A549 (cell line): ENCODE data around the gene FLNB. TPM values are rescaled to one million over a fixed set of nuclear protein-coding genes. Genes with fewer than 3 reads are reported as not detected.

Experiments
- ATAC-seq, 2 experiments: fragments of 200-7000 bp in 1 of 2; fragments of >200 bp in 1 of 2; cut with Nextera tagmentation in 1 of 2; cut with Tn5 transposase in 1 of 2; 3 replicates each; pipeline versions ENCODE4 v1.8.0 to v1.9.1; 2018 to 2020; ENCODE audit warnings: mild to moderate bottlenecking in 1 of 2, moderate library complexity in 1 of 2
- CTCF ChIA-PET: fragments of 300-600 bp; sonication (Branson Sonifier 250); formaldehyde crosslinking; extraction: SDS; loops from one replicate; lab custom pipeline; 2021; ENCODE audit warnings: antibody characterized with exemption, inconsistent platforms; lab: Yijun Ruan, JAX
- POLR2A ChIA-PET: fragments of 350-600 bp; formaldehyde crosslinking; extraction: SDS; loops from one replicate; lab custom pipeline; 2021; ENCODE audit warnings: antibody characterized with exemption, inconsistent platforms; lab: Yijun Ruan, JAX
- DNase-seq, 2 experiments: peaks; one replicate each; pipeline versions ENCODE4 v3.0.0 to v3.0.0-alpha.2; 2011 to 2016; ENCODE audit warnings: low read depth in 1 of 2, low spot score in 1 of 2
- FAIRE-seq: peaks from 2 replicates; lab custom pipeline; 2011; peaks lifted over from hg19 to GRCh38; lab: Jason Lieb, UNC
- H3K27ac ChIP-seq, 2 experiments: fragments of >200 bp; sonication (Bioruptor Twin); formaldehyde crosslinking; 3 replicates each; pipeline ENCODE4 v1.5.1; 2016 to 2017
- H3K4me1 ChIP-seq: fragments of >200 bp; sonication (Bioruptor Twin); formaldehyde crosslinking; 3 replicates; pipeline ENCODE4 v1.6.1; 2016
- H3K4me2 ChIP-seq: fragments of >200 bp; sonication (Bioruptor Twin); formaldehyde crosslinking; 3 replicates; pipeline ENCODE4 v1.6.1; 2016
- H3K4me3 ChIP-seq: fragments of >200 bp; sonication (Bioruptor Twin); formaldehyde crosslinking; 3 replicates; pipeline ENCODE4 v1.5.1; 2016
- H3K9me3 ChIP-seq: fragments of >200 bp; sonication (Bioruptor Twin); formaldehyde crosslinking; 3 replicates; pipeline ENCODE4 v1.6.1; 2016
- BCL3 ChIP-seq: fragments of >200 bp; sonication (Bioruptor Twin); formaldehyde crosslinking; IDR thresholded peaks from 3 replicates; pipeline ENCODE4 v1.6.1; 2016
- BHLHE40 ChIP-seq: IDR thresholded peaks from 2 replicates; pipeline ENCODE4 v1.6.1; 2012; ENCODE audit warnings: low read depth, low read length, inconsistent platforms
- CHD2 ChIP-seq: fragments of 150-350 bp; IDR thresholded peaks from 2 replicates; pipeline ENCODE4 v1.6.1; 2014; ENCODE audit warnings: low read length; ENCODE audit not compliant: partially characterized antibody
- CHD4 ChIP-seq: fragments of 200-600 bp; sonication (generic); IDR thresholded peaks from 2 replicates; pipeline ENCODE4 v1.6.1; 2016; ENCODE audit warnings: antibody characterized with exemption, mild to moderate bottlenecking, borderline replicate concordance
- EHF ChIP-seq: fragments of 250-450 bp; sonication (Bioruptor Pico); IDR thresholded peaks from 2 replicates; pipeline ENCODE4 v1.5.0; 2020; ENCODE audit warnings: mild to moderate bottlenecking
- ESRRA ChIP-seq: fragments of 150-350 bp; IDR thresholded peaks from 2 replicates; pipeline ENCODE4 v1.6.1; 2014; ENCODE audit warnings: mild to moderate bottlenecking, low read length, borderline replicate concordance
- FOSB ChIP-seq: fragments of 250-450 bp; sonication (Bioruptor Pico); IDR thresholded peaks from 2 replicates; pipeline ENCODE4 v1.5.0; 2020; ENCODE audit warnings: mild to moderate bottlenecking, moderate library complexity
- HES2 ChIP-seq: fragments of >200 bp; sonication (Bioruptor Twin); formaldehyde crosslinking; IDR thresholded peaks from 2 replicates; pipeline ENCODE4 v1.6.1; 2016
- HEYL ChIP-seq: fragments of 250-450 bp; sonication (Bioruptor Pico); IDR thresholded peaks from 2 replicates; pipeline ENCODE4 v1.8.0; 2021; ENCODE audit warnings: mild to moderate bottlenecking, moderate library complexity
- HMGXB4 ChIP-seq: fragments of 250-450 bp; sonication (Bioruptor Pico); IDR thresholded peaks from 2 replicates; pipeline ENCODE4 v1.5.0; 2021; ENCODE audit warnings: mild to moderate bottlenecking, moderate library complexity, borderline replicate concordance
- HOXB13 ChIP-seq: fragments of 250-450 bp; sonication (Bioruptor Pico); IDR thresholded peaks from 2 replicates; pipeline ENCODE4 v1.5.0; 2020; ENCODE audit warnings: low read depth, mild to moderate bottlenecking, moderate library complexity
- JUNB ChIP-seq: fragments of >200 bp; sonication (Bioruptor Twin); formaldehyde crosslinking; IDR thresholded peaks from 2 replicates; pipeline ENCODE4 v1.6.1; 2016
- KDM1A ChIP-seq: fragments of 200-600 bp; sonication (generic); IDR thresholded peaks from 2 replicates; pipeline ENCODE4 v1.6.1; 2016; ENCODE audit warnings: low read depth, mild to moderate bottlenecking
- MAFK ChIP-seq: fragments of 450-650 bp; IDR thresholded peaks from 2 replicates; pipeline ENCODE4 v1.6.1; 2014; ENCODE audit not compliant: partially characterized antibody
- NPAS2 ChIP-seq: fragments of 250-450 bp; sonication (Bioruptor Pico); IDR thresholded peaks from 2 replicates; pipeline ENCODE4 v1.8.0; 2022; ENCODE audit warnings: mild to moderate bottlenecking, moderate library complexity, borderline replicate concordance
- PBX3 ChIP-seq: IDR thresholded peaks from 2 replicates; pipeline ENCODE4 v1.6.1; 2012
- POLR2A ChIP-seq: IDR thresholded peaks from 2 replicates; pipeline ENCODE4 v1.6.1; 2012; ENCODE audit warnings: mild to moderate bottlenecking, low read length
- POLR2AphosphoS2 ChIP-seq: conservative IDR thresholded peaks from 2 replicates; pipeline ENCODE4 v1.6.1; 2012; ENCODE audit warnings: low read length, improper control_type of control experiment, inconsistent platforms
- RFX5 ChIP-seq: fragments of 450-650 bp; IDR thresholded peaks from 2 replicates; pipeline ENCODE4 v1.7.1; 2014; ENCODE audit warnings: antibody characterized with exemption, mild to moderate bottlenecking, moderate library complexity
- SMC3 ChIP-seq: fragments of >200 bp; sonication (Bioruptor Twin); formaldehyde crosslinking; IDR thresholded peaks from 3 replicates; pipeline ENCODE4 v1.6.1; 2018; ENCODE audit warnings: inconsistent platforms
- TP53 ChIP-seq: fragments of 250-450 bp; sonication (Bioruptor Pico); IDR thresholded peaks from 2 replicates; pipeline ENCODE4 v1.5.0; 2021; ENCODE audit warnings: mild to moderate bottlenecking, moderate library complexity
- USF2 ChIP-seq: fragments of 450-650 bp; IDR thresholded peaks from 2 replicates; pipeline ENCODE4 v1.6.1; 2014; ENCODE audit warnings: antibody characterized with exemption
- ZFP36 ChIP-seq: fragments of 450-650 bp; IDR thresholded peaks from 2 replicates; pipeline ENCODE4 v1.6.1; 2014; ENCODE audit warnings: borderline replicate concordance; ENCODE audit not compliant: partially characterized antibody
- WGBS: methylation state at CpG from one replicate; pipeline ENCODE4 v1.1.6; 2017; ENCODE audit errors: missing lambda C conversion rate; 5-methylcytosine and 5-hydroxymethylcytosine counted together
- polyA plus RNA-seq, 4 experiments: library from polyadenylated mRNA; depleted of rRNA in 3 of 4; stranded (reverse); fragments of >200 nt; fragmentation: RNase III in 1 of 4; extraction: RNeasy Plus Mini Kit Qiagen cat#74134 plus additional on column Dnase treatment in 1 of 4; gene quantifications; 2 replicates in 3 of 4; 3 replicates in 1 of 4; pipeline ENCODE4 v1.2.3, GENCODE V29; 2011 to 2017
- TF ChIP-seq, protein P1 (sequence below): IDR thresholded peaks from 2 replicates; pipeline ENCODE4 v1.6.1; 2012; ENCODE audit warnings: low read depth, borderline replicate concordance
- TF ChIP-seq, protein P2 (sequence below): IDR thresholded peaks from 2 replicates; pipeline ENCODE4 v1.6.1; 2012
- TF ChIP-seq, protein P3 (sequence below): fragments of 150-350 bp; IDR thresholded peaks from 2 replicates; pipeline ENCODE4 v1.6.1; 2014; ENCODE audit warnings: low read depth, mild to moderate bottlenecking, low read length
- TF ChIP-seq, protein P4 (sequence below): fragments of 250-450 bp; sonication (Bioruptor Pico); IDR thresholded peaks from 2 replicates; pipeline ENCODE4 v1.5.0; 2020; ENCODE audit warnings: low read depth, mild to moderate bottlenecking, moderate library complexity

The FLNB gene
- polyA plus RNA-seq, 2 of the 4 experiments (the other 2 are of a cell fraction), result 235 to 439 TPM

DNA sequence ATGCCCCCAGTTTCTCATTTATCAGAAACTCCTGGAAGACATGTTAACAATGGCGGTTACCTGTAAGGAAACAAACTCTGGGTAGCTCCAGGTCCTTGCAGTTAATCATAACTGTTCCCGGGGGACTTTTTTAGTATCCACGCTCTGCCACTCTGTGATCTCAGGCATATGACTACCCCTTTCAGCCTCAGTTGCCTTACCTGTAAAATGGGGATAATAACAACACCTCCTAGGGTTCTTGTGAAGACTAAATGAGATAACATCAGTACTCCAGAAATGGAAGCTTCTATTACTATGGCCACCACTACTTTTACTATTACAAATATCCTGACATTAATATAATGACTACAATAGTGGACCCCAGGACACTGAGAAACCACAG, 7.1 kb upstream of the FLNB start:
- Histone ChIP-seq H3K9me3 (no peaks in the 10 kb centered on the region), H3K27ac (peak overlapping the region; percentile 79 to 86), H3K4me1 (peaks cover 56% of the 10 kb centered on the region), H3K4me2 (no peak overlapping the region), H3K4me3 (no peak overlapping the region)
- ATAC-seq (no peak), FAIRE-seq (no peak), DNase-seq (no peak)
- 93% methylated on average over 3 of the region's 3 CpGs for WGBS
- ChIA-PET CTCF (interaction anchor here (1.1 kb wide), 1 partner anchor 15 kb away, joined by 5 read pairs; no protein-coding TSS in a partner anchor), POLR2A (no interaction called here)
- TF ChIP-seq CHD4 (no peak), BCL3 (no peak), HEYL (CRISPR knock-in tag) (no peak), MAFK (no peak), HMGXB4 (CRISPR knock-in tag) (no peak), TP53 (CRISPR knock-in tag) (no peak), USF2 (no peak), POLR2A (no peak), ESRRA (no peak), PBX3 (no peak), CHD2 (no peak), HOXB13 (CRISPR knock-in tag) (no peak), NPAS2 (CRISPR knock-in tag) (no peak), FOSB (CRISPR knock-in tag) (no peak)
- TF ChIP-seq, protein P1, sequence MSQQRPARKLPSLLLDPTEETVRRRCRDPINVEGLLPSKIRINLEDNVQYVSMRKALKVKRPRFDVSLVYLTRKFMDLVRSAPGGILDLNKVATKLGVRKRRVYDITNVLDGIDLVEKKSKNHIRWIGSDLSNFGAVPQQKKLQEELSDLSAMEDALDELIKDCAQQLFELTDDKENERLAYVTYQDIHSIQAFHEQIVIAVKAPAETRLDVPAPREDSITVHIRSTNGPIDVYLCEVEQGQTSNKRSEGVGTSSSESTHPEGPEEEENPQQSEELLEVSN, result no peak
- TF ChIP-seq, protein P2, sequence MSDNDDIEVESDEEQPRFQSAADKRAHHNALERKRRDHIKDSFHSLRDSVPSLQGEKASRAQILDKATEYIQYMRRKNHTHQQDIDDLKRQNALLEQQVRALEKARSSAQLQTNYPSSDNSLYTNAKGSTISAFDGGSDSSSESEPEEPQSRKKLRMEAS, result no peak

- Histone ChIP-seq H3K4me3 (no peak overlapping the region), H3K4me1 (peaks cover 56% of the 10 kb centered on the region), H3K9me3 (no peaks in the 10 kb centered on the region), H3K27ac (peak overlapping the region; percentile 45 to 97; a peak in 4 of 6 replicates), H3K4me2 (no peak overlapping the region)
- FAIRE-seq, result no peak
- POLR2A ChIA-PET, result no interaction called here
- 78% methylated on average over 7 of the region's 7 CpGs for WGBS
- CTCF ChIA-PET, result interaction anchor here (1.1 kb wide), 1 partner anchor 16 kb away, joined by 5 read pairs; no protein-coding TSS in a partner anchor
- ATAC-seq, result no peak
- no peak for DNase-seq
- no peak for TF ChIP-seq EHF (CRISPR knock-in tag)
- TF ChIP-seq CHD4, result no peak
- TF ChIP-seq, protein P3, sequence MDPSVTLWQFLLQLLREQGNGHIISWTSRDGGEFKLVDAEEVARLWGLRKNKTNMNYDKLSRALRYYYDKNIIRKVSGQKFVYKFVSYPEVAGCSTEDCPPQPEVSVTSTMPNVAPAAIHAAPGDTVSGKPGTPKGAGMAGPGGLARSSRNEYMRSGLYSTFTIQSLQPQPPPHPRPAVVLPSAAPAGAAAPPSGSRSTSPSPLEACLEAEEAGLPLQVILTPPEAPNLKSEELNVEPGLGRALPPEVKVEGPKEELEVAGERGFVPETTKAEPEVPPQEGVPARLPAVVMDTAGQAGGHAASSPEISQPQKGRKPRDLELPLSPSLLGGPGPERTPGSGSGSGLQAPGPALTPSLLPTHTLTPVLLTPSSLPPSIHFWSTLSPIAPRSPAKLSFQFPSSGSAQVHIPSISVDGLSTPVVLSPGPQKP, result no peak
- TF ChIP-seq HES2, result no peak
- TF ChIP-seq SMC3, result no peak
- TF ChIP-seq POLR2AphosphoS2, result no peak
- no peak for TF ChIP-seq ZFP36
- TF ChIP-seq RFX5, result no peak
- TF ChIP-seq HOXB13 (CRISPR knock-in tag), result no peak
- no peak for TF ChIP-seq JUNB
- no peak for TF ChIP-seq KDM1A
- TF ChIP-seq, protein P2, result no peak
- no peak for TF ChIP-seq BHLHE40
- TF ChIP-seq, protein P4, sequence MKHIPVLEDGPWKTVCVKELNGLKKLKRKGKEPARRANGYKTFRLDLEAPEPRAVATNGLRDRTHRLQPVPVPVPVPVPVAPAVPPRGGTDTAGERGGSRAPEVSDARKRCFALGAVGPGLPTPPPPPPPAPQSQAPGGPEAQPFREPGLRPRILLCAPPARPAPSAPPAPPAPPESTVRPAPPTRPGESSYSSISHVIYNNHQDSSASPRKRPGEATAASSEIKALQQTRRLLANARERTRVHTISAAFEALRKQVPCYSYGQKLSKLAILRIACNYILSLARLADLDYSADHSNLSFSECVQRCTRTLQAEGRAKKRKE (CRISPR knock-in tag), result no peak
- no peak for TF ChIP-seq HMGXB4 (CRISPR knock-in tag)
- TF ChIP-seq FOSB (CRISPR knock-in tag), result no peak
Observed at GRCh38 chr3:58001979-58002378, 6.2 kb upstream of the FLNB start.
